ENCODE measurements around the gene PPP1R15B. TPM values are rescaled to one million over a fixed set of nuclear protein-coding genes. Genes with fewer than 3 reads are reported as not detected.

The PPP1R15B gene
- total RNA-seq, 1 donor from 2014 or later, result 43.4 TPM

DNA sequence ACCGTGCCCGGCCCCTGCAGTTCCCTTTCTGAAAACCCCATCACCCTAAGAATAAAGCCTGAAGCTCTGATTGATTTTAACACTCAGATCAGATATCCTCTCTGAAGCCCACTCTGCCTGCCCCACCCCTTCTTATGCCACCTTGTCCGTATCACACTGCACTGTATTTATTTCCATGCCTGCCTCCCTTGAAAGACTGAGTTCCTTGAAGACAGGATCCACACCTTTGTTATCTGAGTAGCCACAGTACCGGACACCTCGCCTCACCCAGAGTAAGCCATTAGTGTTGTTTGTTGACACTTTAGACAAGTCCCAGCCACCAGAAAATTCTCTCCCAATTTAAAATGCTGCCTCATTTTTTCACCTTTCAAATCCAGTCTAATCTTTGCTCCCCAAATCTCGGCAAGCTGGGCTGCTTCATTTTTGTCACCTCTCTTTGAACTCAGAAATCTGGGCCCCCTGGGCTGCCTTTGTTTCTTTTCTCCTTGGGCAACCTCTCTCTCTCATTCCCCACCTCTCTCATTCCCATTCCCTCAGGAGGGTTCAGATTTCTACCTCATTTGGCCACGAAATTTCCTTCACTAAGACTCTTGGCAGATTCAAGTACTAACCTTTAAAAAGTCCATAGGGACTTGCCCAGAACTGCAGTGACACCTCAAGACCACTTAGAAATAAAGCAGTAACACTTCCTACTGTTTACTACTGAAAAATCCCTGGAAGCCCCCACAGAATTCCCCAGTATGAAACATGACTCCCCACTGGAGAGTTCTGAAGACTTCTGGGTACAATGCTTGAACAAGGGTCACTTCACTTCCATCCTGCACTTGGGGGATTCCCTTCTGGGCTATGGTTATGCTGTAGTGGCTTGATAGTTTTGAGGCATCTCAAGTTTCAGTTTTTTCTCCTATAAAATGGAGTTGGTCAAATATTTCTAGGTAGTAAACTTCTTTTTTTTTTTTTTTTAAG lies 8.7 kb upstream of the PPP1R15B start:
- DNase-seq, result no peak

DNA sequence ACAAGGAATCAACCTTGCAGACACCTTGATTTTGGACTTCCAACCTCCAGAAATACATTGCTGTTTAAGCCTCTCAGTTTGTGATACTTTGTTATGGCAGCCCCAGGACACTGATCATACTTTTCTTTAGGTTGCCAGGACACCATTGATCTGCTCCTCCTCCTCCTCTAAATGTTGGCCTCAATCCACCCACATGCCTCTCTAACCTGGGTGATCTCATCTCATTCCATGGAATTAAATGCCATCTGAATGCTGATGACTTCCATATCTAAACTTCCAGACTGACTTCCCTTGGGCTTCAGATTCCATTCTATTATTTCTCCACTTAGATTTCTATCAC lies 7.4 kb upstream of the PPP1R15B start:
- no peak for DNase-seq

DNA sequence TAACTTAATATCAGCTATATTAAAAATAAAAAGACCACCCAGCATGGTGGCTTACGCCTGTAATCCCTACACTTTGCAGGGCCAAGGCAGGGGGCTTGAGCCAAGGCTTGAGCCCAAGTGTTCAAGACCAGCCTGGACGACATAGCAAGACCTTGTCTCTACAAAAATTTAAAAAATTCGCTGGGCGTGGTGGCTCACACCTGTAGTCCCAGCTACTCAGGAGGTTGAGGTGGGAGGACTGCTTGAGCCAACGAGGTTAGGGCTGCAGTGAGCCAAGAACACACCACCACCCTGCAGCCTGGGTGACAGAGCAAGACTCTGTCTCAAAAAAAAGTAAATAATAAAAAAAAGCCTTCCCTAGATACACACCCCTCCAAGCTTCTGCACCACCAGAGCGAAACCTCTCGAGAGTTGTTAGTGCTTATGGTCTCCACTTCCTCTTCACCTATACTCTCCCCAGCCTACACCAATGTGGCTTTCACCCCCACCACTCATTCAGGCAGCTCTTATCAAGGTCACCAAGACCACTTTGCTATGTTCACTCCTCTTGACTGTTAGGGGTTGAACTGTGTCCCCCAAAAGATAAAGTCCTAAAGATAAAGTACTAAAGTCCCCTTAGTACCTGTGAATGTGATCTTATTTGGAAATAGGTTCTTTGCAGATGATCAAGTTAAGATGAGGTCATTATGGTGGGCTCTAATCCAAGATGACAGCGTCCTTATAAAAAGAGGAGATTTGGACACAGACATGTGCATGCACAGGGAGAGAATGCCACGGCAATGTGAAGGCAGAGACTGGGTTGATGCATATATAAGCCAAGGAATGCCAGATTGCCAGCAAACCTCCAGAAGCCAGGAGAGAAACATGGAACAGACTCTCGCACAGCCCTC lies 6.8 kb upstream of the PPP1R15B start:
- DNase-seq, result no peak

DNA sequence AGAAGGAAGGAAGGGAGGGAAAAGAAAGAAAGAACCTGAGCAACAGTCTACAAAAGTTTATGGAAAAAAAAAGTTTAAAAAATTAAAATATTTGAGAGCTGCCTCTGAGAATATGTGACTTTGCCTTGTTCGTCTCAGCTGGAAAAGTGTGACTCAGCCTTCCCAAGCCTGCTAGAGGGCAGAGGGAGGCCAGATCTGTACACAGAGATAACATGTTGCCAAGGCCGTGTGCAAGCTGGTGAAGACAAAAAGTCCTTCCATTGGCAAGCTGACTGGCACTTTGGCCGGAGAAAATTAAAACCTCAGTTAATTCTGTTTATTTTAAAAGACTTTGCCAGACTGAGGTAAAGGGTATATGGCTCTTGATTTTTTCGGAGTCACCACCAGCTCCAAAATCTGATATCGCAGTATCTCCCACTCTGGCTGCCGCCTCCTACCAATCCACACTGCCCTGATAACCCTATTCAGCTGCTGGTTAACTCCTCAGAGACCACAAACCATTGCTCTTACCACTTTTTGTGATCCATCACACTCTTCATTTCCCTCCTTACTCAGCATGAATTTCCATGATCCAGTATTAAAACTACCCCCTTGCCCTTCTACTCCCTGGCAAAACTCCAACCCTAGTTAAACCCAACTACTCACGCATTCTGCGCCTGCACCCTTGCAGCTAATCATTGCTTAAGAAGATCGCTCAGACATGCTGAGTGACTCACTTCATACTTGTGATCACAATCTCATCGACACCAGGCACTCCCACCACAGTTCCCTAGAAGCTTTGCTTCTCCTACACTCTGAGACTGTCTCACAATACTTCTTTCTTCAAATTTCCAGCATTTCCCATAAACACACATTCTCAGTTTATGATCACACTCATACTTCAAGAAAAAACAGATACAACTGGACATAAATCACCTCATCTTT lies 5.7 kb upstream of the PPP1R15B start:
- DNase-seq, result no peak

DNA sequence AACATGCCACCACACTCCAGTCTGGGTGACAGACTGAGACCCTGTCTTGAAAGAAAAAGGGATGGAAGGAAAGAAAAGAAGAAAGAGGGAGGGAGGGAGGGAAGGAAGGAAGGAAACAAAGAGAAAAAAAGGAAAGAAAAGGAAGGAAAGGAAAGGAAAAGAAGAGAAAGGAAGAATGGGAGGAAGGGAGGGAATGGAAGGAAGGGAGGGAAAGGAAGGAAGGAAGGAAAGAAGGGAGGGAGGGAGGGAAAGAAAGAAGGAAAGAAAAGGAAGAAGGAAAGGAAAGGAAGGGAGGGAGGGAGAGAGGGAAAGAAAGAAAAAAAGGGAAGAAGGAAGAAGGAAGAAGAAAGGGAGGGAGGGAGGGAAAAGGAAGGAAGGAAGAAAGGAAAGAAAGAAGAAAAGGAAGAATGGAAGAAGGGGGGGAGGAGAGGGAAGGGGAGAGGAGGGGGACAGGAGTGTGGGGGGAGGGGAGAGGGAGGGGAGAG lies 5.0 kb upstream of the PPP1R15B start:
- no peak for DNase-seq

DNA sequence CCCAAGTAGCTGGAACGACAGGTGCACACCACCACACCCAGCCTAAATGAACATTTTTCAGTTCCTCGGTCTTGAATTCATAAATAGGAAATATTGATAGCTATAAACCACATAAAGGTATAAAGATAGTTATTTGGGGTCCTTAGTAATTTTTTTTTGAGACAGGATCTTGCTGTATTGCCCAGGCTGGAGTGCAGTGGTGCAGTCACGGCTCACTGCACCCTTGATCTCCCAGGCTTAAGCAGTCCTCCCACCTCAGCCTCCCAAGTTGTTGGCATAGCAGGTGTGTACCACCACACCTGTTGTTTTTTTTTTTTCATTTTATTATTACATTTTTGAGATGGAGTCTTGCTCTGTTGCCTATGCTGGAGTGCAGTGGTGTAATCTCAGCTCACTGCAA lies 3.7 kb upstream of the PPP1R15B start:
- DNase-seq, result no peak

DNA sequence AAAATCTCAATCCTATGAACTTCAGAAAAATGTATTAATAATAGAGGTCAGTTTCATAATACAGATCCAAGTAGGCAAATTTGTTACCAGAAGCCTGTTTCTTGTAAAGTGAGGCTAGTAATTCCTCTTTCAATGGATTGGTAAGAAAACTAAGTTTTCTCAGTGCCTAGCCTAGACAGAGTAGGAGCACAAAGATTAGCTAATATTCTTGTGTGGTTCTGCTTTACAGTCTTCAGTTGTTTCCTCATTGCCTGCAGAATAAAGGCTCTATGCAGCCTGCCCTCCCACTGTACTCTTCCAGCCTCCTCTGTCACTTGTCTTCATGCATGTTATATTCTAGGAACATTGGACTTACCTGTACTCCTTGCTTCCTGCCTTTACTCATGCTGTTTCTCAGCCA lies 2.4 kb upstream of the PPP1R15B start:
- no peak for DNase-seq

DNA sequence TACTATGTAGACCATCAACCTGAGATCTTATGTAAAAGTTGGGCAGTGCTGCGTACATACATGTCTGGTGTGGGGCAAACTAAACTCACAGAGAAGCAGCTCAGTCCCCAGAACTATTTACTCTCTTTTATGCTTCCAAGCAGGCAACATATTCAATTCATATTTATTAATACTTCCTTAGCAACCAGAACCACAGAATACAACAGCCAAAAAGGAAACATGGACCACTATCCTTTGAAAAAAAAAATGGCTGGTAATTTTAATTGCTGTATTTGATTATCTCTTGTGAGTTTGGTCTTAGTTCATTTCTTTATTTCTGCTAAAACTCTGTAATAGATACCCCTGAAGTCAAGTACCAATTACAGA lies 1.5 kb upstream of the PPP1R15B start:
- no peak for DNase-seq

DNA sequence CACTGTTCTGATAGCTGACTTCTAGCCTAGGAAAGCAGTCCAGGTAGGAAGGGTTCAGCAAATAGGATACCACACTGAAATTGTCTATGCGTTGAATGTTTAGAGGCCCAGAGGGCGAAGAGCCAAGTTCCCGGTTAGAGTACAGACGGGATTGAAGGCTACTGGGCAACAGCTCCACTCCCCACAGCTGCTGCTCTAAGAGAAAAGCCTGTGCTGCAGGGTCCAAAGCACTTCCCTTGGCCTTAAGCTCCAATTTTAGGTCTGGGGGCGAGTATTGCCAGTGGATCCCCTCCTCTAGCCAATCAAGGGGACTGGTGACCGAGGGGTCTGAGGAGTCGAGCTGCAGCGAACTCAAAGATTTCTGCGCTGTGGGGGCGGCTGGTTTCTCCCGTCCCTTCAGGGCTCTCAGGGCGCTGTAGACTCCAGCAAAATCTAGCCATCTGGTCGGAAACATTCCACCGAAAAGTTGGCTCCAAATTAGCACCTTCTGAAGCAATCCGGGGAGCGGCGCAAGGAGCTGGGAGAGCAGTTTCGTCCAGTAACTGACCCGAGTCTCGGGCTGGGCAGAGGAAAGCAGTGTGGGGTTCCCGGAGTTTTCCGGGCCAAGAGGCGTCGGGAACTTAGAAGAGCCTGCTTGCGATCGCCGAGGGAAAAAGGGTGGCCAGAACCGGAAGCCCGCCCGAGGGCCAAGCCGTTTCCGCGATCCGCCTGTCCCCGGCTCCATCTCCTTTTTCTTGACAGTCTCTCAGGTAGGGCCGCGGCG lies 748 bp downstream of the PPP1R15B start:
- no peak for DNase-seq

DNA sequence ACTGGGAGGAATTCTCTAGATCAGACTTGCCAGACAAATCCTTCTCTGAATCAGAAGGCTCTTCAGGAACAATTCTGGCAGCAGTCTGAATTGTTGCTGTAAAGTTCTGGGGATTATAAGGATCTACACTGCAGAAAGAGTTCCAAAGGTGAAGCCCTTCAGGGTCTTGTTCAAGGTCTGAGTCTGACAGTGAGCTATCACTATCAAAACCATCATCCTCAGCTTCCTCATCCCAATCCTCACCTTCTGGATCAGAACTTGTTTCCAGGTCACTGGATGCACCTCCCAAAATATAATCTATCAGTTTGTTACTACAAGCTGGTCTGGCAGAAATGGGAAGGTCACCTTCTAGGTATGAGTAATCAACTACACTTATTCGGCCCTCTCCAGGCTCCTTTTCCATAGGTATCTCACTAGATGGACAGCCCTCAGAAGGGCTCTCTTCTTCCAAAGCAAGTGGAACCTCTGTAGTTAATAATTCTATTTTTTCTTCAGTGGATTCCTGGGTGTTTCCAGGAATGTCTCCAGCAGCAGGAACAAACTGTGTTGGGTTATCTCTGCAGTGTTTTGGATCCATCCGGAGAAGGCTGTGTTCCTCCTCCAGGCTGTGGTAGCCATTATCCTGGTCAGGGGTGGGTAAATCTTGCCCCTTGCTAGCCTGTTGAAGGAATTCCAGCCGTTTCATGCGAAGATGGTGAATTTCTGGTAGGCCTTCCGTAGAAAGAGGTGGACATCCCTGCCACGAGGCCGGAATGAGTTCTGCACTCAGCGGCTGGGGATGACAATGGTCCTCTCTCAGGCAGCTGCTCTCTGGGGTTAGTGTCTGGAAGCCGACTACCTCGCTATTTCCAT lies 1.6 kb downstream of the PPP1R15B start:
- DNase-seq, result no peak

DNA sequence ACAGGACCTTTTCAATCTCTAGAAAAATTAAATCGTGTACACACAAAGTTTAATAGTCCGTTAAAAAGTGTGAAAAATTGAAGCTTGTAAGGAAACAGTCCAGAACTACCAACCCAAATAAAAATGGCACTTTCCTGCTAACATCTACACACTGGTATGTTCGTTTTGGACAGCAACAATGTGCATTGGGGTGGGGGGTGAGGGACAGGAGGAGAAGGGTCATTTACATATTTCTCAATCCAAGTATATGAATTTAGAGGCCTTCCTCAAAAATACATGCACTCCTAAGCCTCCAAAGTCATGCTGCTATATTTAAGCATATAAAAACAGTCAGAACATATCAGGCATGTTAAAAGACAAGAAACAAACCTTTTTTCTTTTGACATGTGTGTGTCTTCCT lies 2.5 kb downstream of the PPP1R15B start:
- DNase-seq, result no peak

DNA sequence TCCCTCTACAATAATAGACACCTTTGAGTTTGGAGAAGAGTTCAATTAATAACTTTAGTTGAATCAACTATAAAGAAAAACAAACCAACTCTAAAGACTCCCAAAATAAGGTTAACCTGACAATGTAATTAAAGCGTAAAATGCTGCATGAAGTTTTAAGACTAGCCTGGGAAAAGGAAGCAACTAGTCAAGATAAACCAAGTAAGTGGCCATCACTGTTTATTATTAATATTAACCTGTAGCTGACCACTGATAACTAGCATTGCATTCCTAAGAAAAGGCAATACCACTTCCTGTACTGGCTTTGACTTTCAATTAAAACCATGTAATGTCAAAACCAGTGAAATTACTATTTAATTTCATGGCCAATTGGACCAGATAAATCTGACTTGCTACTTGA lies 3.0 kb downstream of the PPP1R15B start:
- DNase-seq, result no peak

DNA sequence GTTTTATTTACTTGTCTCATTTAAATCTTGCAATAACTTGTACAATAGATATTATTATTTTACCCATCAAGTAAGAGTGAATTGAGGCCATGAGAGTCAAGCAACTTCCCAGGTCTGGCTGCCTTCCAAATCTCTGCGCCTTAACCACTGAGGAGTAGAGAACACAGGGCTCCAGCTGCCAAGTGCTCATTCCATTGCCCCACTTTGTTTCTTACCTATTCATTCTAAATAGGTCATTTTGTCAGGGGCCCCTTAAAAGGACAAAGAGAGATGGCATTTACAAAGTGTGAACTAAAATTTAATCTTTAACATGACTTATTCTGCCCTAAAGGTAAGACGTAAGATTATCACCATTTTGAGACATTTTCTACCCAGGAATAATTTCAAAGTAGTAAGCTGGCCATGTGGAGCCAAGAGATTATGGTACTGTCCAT lies 3.5 kb downstream of the PPP1R15B start:
- DNase-seq, result no peak

DNA sequence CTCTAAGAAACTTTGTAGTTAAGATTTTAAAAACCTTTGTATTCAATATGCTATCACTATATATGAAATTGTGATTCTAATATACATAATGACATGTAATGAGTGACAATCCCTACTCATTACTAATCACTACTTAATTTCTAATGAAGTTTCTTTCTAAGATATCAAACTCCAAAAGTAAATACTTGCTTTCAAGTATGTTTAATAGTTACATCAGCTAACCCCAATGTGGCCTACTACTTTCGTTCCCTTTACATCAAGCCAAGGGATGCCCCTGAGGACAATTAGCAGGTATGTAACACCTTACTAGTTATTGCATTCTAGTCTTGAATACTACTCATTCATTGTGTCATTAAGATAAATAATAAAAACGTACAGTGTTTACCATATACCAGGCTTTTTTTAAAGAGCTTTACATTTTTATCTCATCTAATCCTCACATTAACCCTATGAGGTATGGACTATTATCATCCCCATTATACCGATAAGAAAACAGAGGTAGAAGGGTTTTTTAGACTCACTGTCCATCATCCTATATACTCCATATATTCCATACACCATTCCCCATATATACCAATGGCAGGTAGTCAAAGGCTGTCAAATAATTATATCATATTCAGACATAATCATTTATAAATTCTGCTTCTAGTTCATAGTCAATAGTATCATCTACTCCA lies 4.2 kb downstream of the PPP1R15B start:
- no peak for DNase-seq

DNA sequence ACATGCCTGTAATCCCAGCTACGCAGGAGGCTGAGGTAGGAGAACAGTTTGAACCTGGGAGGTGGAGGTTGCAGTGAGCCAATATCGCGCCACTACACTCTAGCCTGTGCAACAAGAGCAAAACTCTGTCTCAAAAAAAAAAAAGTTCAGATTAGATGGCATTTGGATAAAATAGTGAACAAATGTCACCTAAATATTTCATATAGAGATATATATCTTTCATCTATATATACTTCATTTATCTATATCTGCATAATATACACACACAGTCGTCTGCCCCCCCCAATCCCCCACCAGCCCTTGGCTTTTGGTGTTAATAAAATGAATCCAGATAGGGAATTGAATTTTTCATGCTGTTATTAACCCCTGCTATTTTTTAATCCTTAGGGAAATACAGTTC lies 5.0 kb downstream of the PPP1R15B start:
- no peak for DNase-seq

DNA sequence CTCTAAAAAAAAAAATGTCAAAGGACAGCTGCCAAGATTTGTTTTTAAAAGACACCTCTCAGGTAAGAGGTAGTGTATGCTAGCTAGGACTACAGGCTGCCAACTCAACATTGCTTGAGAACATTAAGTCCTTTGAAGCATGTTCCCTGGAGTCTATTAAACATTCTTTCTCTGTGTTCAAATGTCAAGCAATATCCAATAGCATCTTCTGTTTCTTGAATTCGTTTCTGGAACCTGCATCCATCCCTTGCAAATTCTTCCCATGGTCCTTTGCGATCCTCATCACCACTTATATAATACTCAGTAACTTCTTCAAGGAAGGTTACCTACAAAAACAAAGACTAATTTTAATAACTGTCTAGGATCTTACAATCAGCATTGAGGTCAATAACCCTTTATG lies 5.6 kb downstream of the PPP1R15B start:
- DNase-seq, result no peak

DNA sequence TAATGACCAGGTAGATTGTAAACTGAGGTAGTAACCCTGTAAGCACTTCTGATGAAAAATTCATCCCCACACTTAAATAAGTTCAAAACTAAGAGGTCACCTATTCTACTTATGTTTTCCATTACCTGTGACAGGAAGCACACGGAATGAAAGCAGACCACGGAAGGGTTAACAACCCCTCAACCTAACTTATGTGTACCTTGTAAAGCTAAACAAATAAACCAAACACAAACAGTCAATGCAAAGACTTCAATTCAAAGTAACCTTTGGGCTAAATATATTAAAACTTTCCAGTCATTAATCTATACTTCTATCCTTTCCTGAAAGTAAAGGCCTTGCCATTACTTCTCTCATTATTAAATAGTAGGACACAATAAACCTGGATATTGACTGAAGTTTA lies 7.0 kb downstream of the PPP1R15B start:
- no peak for DNase-seq

DNA sequence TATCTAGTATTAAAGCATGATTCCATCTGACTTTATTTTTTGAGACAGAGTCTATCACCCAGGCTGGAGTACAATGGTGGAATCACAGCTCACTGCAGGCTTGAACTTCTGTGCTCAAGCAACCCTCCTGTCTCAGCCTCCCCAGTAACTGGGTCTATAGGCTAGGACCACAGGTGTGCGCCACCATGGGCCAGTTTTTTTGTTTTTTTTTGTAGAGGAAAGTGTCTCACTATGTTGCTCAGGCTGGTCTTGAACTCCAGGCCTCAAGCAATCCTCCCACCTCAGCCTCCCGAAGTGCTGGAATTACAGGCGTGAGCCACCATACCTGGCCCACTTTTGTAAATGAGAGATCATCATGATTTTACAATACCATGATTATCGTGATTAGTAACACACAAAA lies 9.2 kb downstream of the PPP1R15B start:
- DNase-seq, result no peak

DNA sequence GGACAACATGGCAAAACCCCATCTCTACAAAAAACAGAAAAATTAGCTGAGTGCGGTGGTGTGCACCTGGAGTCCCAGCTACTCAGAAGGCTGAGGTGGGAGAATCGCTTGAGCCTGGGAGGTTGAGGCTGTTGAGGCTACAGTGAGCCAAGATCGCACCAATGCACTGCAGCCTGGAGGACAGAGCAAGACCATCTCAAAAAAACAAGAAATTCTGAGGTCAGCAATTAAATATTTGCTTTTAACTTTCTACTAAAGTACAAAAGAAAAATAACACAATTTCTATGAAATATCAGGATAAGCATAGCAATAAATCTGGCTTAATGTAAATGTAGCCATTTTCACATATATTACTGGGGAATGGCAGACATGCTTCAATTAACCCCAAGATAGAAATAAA lies 9.9 kb downstream of the PPP1R15B start:
- DNase-seq, result no peak

Data from occipital lobe (tissue), 2 donors.